HG03108 (cell line): ENCODE measurements around the gene HTR6.

Experiments
- ATAC-seq: cut with Tn5 transposase; IDR thresholded peaks from one replicate; pipeline ENCODE4 v1.9.1; 2021; ENCODE audit warnings: moderate library complexity; ENCODE audit not compliant: unreplicated experiment

The HTR6 gene

GRCh38 chr1:19656134-19656779 is 8.4 kb upstream of the HTR6 start:
- ATAC-seq: no peak

- no peak for ATAC-seq
Observed at GRCh38 chr1:19656780-19657466, 7.8 kb upstream of the HTR6 start.

DNA sequence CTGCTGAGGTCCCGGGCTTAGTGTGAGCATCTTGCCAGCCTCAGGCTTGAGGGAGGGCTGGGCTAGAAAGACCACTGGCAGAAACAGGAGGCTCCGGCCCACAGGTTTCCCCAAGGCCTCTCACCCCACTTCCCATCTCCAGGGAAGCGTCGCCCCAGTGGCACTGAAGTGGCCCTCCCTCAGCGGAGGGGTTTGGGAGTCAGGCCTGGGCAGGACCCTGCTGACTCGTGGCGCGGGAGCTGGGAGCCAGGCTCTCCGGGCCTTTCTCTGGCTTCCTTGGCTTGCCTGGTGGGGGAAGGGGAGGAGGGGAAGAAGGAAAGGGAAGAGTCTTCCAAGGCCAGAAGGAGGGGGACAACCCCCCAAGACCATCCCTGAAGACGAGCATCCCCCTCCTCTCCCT is 7.2 kb upstream of the HTR6 start:
- ATAC-seq: no peak

GRCh38 chr1:19658186-19658585 is 6.5 kb upstream of the HTR6 start:
- no peak for ATAC-seq

GRCh38 chr1:19661721-19662228 is 2.9 kb upstream of the HTR6 start:
- ATAC-seq: no peak

- no peak for ATAC-seq
Observed at GRCh38 chr1:19662313-19662712, 2.4 kb upstream of the HTR6 start.

DNA sequence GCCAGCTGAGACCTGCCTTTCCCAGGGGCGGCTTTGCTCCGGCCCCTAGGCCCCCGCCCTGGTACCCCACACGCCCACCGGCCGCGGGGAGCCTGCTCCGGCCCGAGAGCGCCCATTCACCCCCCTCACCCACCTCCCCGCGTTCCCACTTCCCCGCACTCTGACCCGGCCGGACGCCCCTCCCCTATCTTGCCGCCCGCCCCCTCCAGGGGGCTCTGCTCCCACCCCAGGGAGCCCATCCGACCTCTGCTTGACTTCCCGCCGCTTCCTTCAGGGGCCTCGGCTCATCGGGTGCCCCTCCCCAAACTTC is 466 bp downstream of the HTR6 start:
- ATAC-seq: no peak

DNA sequence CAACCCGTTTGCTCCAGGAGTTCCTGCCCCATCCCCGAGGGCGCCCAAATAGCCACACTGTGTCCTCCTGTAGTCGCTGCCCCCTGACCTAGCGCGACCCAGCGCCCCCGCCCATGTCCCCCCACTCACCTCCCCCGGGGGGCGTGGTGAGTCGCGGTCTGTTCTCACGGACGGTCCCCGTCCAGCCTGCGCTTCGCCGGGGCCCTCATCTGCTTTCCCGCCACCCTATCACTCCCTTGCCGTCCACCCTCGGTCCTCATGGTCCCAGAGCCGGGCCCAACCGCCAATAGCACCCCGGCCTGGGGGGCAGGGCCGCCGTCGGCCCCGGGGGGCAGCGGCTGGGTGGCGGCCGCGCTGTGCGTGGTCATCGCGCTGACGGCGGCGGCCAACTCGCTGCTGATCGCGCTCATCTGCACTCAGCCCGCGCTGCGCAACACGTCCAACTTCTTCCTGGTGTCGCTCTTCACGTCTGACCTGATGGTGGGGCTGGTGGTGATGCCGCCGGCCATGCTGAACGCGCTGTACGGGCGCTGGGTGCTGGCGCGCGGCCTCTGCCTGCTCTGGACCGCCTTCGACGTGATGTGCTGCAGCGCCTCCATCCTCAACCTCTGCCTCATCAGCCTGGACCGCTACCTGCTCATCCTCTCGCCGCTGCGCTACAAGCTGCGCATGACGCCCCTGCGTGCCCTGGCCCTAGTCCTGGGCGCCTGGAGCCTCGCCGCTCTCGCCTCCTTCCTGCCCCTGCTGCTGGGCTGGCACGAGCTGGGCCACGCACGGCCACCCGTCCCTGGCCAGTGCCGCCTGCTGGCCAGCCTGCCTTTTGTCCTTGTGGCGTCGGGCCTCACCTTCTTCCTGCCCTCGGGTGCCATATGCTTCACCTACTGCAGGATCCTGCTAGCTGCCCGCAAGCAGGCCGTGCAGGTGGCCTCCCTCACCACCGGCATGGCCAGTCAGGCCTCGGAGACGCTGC is 1.1 kb downstream of the HTR6 start:
- ATAC-seq: no peak

GRCh38 chr1:19668888-19669287 is 4.2 kb downstream of the HTR6 start:
- no peak for ATAC-seq

GRCh38 chr1:19670787-19671186 is 6.1 kb downstream of the HTR6 start:
- ATAC-seq: no peak

DNA sequence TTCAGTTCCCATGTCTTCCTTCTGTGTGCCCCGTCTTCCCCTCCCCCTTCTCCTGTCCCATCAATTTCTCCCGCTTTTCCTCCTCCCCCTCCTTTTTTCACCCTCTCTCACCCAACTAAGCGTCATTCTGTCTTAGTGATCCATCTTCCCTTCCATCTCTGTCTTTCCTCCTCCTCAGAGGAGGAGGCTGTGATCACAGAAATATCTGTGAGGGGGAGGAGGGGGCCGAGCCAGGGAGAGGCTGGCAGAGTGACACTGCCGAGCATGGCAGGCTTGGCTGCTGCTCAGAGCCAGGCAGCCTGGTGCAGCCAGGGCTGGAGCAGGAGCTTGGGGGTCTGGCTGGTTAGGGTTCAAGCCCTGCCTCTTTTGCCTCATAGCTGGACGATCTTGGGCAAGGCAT is 7.6 kb downstream of the HTR6 start:
- no peak for ATAC-seq

GRCh38 chr1:19675797-19676196 is 11.1 kb downstream of the HTR6 start:
- no peak for ATAC-seq

- ATAC-seq: no peak
Observed at GRCh38 chr1:19676438-19676922, 11.8 kb downstream of the HTR6 start.

GRCh38 chr1:19678493-19678892 is 13.8 kb downstream of the HTR6 start:
- no peak for ATAC-seq

DNA sequence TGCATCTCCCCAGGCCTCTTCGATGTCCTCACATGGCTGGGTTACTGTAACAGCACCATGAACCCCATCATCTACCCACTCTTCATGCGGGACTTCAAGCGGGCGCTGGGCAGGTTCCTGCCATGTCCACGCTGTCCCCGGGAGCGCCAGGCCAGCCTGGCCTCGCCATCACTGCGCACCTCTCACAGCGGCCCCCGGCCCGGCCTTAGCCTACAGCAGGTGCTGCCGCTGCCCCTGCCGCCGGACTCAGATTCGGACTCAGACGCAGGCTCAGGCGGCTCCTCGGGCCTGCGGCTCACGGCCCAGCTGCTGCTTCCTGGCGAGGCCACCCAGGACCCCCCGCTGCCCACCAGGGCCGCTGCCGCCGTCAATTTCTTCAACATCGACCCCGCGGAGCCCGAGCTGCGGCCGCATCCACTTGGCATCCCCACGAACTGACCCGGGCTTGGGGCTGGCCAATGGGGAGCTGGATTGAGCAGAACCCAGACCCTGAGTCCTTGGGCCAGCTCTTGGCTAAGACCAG is 14.3 kb downstream of the HTR6 start:
- ATAC-seq: no peak

DNA sequence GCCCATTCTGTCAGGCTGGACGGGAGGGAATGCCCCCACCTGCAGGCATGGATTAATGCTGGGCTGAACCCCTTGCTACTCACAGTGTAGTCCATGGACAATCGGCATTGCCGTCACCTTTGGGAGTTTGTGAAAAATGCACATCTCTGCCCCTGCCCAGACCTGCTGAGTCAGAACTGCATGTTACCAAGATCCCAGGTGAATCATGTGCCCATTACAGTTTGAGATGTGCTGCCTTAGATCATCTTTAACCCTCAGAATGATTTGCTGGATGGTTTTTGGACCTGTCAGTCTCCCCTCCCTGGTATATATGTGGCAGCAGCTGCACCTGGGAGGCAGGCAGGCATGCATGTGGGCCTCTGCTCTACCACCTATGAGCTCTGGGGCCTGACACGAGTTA is 15.0 kb downstream of the HTR6 start:
- ATAC-seq: no peak

GRCh38 chr1:19680644-19681043 is 16.0 kb downstream of the HTR6 start:
- ATAC-seq: no peak

DNA sequence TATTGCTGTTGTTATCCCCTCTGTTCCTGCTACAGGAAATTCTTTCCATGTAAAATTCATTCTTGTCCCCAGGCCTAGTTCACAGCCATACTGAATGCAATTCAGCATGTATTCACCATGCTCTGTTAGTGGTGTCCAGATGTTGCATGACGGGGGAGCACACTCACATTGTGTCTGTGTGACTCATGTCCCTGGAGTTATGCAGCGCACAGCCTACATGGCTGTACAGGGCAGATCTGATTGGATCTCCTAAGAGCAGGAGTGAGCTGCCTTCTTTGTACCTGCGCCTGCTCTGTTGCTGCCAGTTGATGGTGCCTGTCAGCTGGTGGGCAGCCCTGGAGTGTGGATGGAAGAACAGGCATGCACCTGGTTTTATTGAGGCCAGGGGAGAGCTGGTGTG is 17.6 kb downstream of the HTR6 start:
- ATAC-seq: no peak

DNA sequence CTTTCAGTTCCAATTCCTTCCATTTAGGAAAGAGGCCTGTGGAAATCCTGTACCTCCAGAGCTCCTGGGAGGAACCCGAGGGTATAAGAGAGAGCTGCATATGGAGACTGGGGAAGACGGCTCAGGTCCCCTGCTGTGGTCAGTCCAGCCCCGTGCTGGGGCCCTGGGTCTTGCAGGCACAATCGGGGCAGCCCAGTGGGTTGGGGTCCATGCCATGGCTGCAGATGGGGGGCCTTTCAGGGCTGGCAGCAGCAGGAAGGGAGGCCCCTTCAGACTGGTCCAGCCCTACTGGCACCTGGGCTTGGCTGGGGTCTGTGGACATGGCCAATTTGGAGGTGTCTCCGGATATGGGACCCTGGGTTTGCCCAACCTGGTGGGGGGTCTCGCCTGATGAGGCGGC is 18.2 kb downstream of the HTR6 start:
- no peak for ATAC-seq

DNA sequence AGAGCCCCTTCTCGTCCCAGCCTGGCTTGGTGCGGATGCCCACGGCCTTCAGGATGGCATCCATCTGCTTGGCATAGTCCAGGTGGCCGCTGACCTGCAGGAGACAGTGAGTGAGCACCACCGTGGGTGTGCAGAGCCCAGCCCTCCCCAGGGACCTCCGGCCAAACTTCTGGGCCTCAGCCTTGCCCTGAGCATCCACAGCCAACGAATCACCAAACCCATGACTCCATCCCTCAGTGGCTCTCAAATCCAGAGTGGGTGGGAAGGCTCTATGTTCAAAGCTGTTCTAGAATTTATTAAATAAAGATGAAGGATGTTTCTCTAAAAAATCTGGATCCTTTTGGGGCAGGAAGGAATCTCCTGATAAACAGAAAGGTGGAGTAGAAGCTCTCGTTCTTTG is 18.7 kb downstream of the HTR6 start:
- ATAC-seq: no peak

- no peak for ATAC-seq
Observed at GRCh38 chr1:19684677-19685076, 20.0 kb downstream of the HTR6 start.
